GM10266 (cell line): ENCODE measurements around the gene CLMN.
"Not testable (repeated sequence)": the region's sequence is repeated elsewhere in the genome, so short reads cannot be mapped to it uniquely, and the experiment has no call there.

ENCODE experiments used
- DNase-seq: peaks from one replicate; pipeline ENCODE4 v3.0.0; 2012; ENCODE audit errors: extremely low spot score
- CTCF ChIP-seq: IDR thresholded peaks from 2 replicates; pipeline ENCODE4 v1.5.1; 2012; ENCODE audit warnings: mild to moderate bottlenecking, low read depth; ENCODE audit not compliant: control insufficient read depth, insufficient read depth; ENCODE audit errors: missing control alignments

Gene CLMN

GRCh38 chr14:95208598-95208997 lies 111.1 kb downstream of the CLMN start:
- no peak for DNase-seq
- TF ChIP-seq CTCF, result no peak

- no peak for TF ChIP-seq CTCF
These were observed 112.1 kb downstream of the CLMN start for GRCh38 chr14:95207475-95208233.

GRCh38 chr14:95206534-95206933 lies 113.2 kb downstream of the CLMN start:
- TF ChIP-seq CTCF, result no peak
- DNase-seq, result no peak

More at GRCh38 chr14:95207475-95208233, 112.1 kb downstream of the CLMN start:
- DNase-seq, result no peak

- DNase-seq, result no peak
- no peak for TF ChIP-seq CTCF
These were observed 115.0 kb downstream of the CLMN start for GRCh38 chr14:95204705-95205104.

- DNase-seq, result not testable (repeated sequence)
These were observed 118.0 kb downstream of the CLMN start for GRCh38 chr14:95201745-95202144.

GRCh38 chr14:95200404-95200803 lies 119.3 kb downstream of the CLMN start:
- DNase-seq, result no peak
- TF ChIP-seq CTCF, result no peak

GRCh38 chr14:95199298-95199983 lies 120.3 kb downstream of the CLMN start:
- no peak for DNase-seq
- TF ChIP-seq CTCF, result no peak
